Suprapubic skin (tissue), 4 donors: ENCODE results near the gene ATRIP. TPM values are rescaled to one million over a fixed set of nuclear protein-coding genes. Genes with fewer than 3 reads are reported as not detected.

Experiments
- DNase-seq, 2 donors: peaks; one replicate each; pipeline ENCODE4 v3.0.0-alpha.2; 2019; ENCODE audit warnings: low spot score in 2 of 2
- H3K27ac ChIP-seq: fragments of 200-600 bp; sonication (generic); one replicate; pipeline ENCODE4 v1.5.1; 2019
- H3K27me3 ChIP-seq: fragments of 200-600 bp; sonication (generic); one replicate; pipeline ENCODE4 v1.5.1; 2019
- H3K36me3 ChIP-seq: fragments of 200-600 bp; sonication (generic); one replicate; pipeline ENCODE4 v1.5.1; 2019
- H3K4me1 ChIP-seq: fragments of 200-600 bp; sonication (generic); one replicate; pipeline ENCODE4 v1.5.1; 2019
- H3K4me3 ChIP-seq: fragments of 200-600 bp; sonication (generic); one replicate; pipeline ENCODE4 v1.5.1; 2019; ENCODE audit warnings: mild to moderate bottlenecking
- H3K9me3 ChIP-seq: fragments of 200-600 bp; sonication (generic); one replicate; pipeline ENCODE4 v1.5.1; 2019
- CTCF ChIP-seq, 2 donors: fragments of 200-600 bp in 1 of 2; fragments of 450-650 bp in 1 of 2; sonication (generic) in 1 of 2; IDR thresholded peaks; one replicate each; pipeline ENCODE4 v1.5.1; 2016 to 2019; ENCODE audit warnings: antibody characterized with exemption in 2 of 2, mild to moderate bottlenecking in 1 of 2, moderate library complexity in 1 of 2
- EP300 ChIP-seq: sonication (generic); formaldehyde crosslinking; IDR thresholded peaks from one replicate; pipeline ENCODE4 v1.6.1; 2017; ENCODE audit warnings: antibody characterized with exemption
- POLR2A ChIP-seq, 2 donors: fragments of 450-650 bp; IDR thresholded peaks; one replicate each; pipeline ENCODE4 v1.6.1; 2017; ENCODE audit warnings: antibody characterized with exemption in 2 of 2, mild to moderate bottlenecking in 2 of 2, moderate library complexity in 2 of 2
- POLR2AphosphoS5 ChIP-seq, 3 donors: sonication (generic); formaldehyde crosslinking; IDR thresholded peaks; one replicate each; pipeline ENCODE4 v1.6.1; 2017; ENCODE audit warnings: antibody characterized with exemption in 3 of 3
- WGBS: methylation state at CpG from one replicate; pipeline ENCODE4 v1.1.5; 2018; 5-methylcytosine and 5-hydroxymethylcytosine counted together
- total RNA-seq, 4 donors: library from RNA; depleted of rRNA; stranded (reverse); fragments of >200 nt; gene quantifications; one replicate each; pipeline ENCODE4 v1.1.0, GENCODE V29; 2016

The ATRIP gene
- total RNA-seq, 4 donors from 2014 or later = 8.7 to 12.7 (median 10.2) TPM

- H3K27me3 ChIP-seq = no peaks in the 10 kb centered on the region
- TF ChIP-seq POLR2A (IDR thresholded peaks at IDR 0.05) (no peak), POLR2AphosphoS5 (IDR thresholded peaks at IDR 0.05) (no peak), CTCF (IDR thresholded peaks at IDR 0.05) (no peak), EP300 (no peak)
- H3K36me3 ChIP-seq = peaks cover 91% of the 10 kb centered on the region
- no peak for DNase-seq
- H3K4me1 ChIP-seq = peaks cover 12% of the 10 kb centered on the region
- no peak overlapping the region for H3K4me3 ChIP-seq
- no peaks in the 10 kb centered on the region for H3K9me3 ChIP-seq
- WGBS = 91% methylated on average over 8 of the region's 8 CpGs
- no peak overlapping the region for H3K27ac ChIP-seq
Observed at GRCh38 chr3:48407542-48408099, 38.9 kb upstream of the ATRIP start.

- Histone ChIP-seq H3K36me3 (peaks cover 92% of the 10 kb centered on the region), H3K9me3 (no peaks in the 10 kb centered on the region), H3K27ac (no peak overlapping the region), H3K4me3 (no peak overlapping the region), H3K4me1 (peaks cover 21% of the 10 kb centered on the region), H3K27me3 (no peaks in the 10 kb centered on the region)
- DNase-seq = peak; percentile 57 to 71
- 96% methylated on average over 4 of the region's 4 CpGs for WGBS
- TF ChIP-seq POLR2AphosphoS5 (IDR thresholded peaks at IDR 0.05) (no peak), CTCF (IDR thresholded peaks at IDR 0.05) (no peak), POLR2A (IDR thresholded peaks at IDR 0.05) (no peak), EP300 (no peak)
Observed at GRCh38 chr3:48408823-48409281, 37.7 kb upstream of the ATRIP start.

- H3K27ac ChIP-seq = no peak overlapping the region
- 94% methylated on average over 24 of the region's 31 CpGs for WGBS
- H3K9me3 ChIP-seq = no peaks in the 10 kb centered on the region
- H3K4me1 ChIP-seq = peaks cover 27% of the 10 kb centered on the region
- H3K4me3 ChIP-seq = no peak overlapping the region
- H3K36me3 ChIP-seq = peaks cover 89% of the 10 kb centered on the region
- DNase-seq = peak; percentile 61 to 65
- TF ChIP-seq EP300 (no peak), POLR2A (IDR thresholded peaks at IDR 0.05) (no peak), CTCF (IDR thresholded peaks at IDR 0.05) (no peak)
- no peaks in the 10 kb centered on the region for H3K27me3 ChIP-seq
Observed at GRCh38 chr3:48409291-48410201, 37.0 kb upstream of the ATRIP start.

- no peak overlapping the region for H3K27ac ChIP-seq
- H3K27me3 ChIP-seq = no peaks in the 10 kb centered on the region
- peak; percentile 60 to 72 for DNase-seq
- WGBS = 95% methylated on average over 6 of the region's 16 CpGs
- no peaks in the 10 kb centered on the region for H3K9me3 ChIP-seq
- peaks cover 26% of the 10 kb centered on the region for H3K4me1 ChIP-seq
- H3K4me3 ChIP-seq = no peak overlapping the region
- TF ChIP-seq EP300 = no peak
- peaks cover 91% of the 10 kb centered on the region for H3K36me3 ChIP-seq
Observed at GRCh38 chr3:48410205-48411040, 36.1 kb upstream of the ATRIP start.

GRCh38 chr3:48411041-48411588 is 35.4 kb upstream of the ATRIP start:
- 93% methylated on average over 9 of the region's 9 CpGs for WGBS
- Histone ChIP-seq H3K9me3 (no peaks in the 10 kb centered on the region), H3K4me3 (no peak overlapping the region), H3K27ac (no peak overlapping the region), H3K4me1 (peaks cover 19% of the 10 kb centered on the region), H3K27me3 (no peaks in the 10 kb centered on the region), H3K36me3 (peaks cover 91% of the 10 kb centered on the region)
- DNase-seq = peak in 1 of 2 donors; percentile 49
- TF ChIP-seq CTCF (IDR thresholded peaks at IDR 0.05) (no peak), POLR2A (IDR thresholded peaks at IDR 0.05) (no peak), POLR2AphosphoS5 (IDR thresholded peaks at IDR 0.05) (no peak), EP300 (no peak)
